K562 (cell line): ENCODE results near the gene SALL3.

ENCODE experiments used
- CTCF ChIP-seq, 3 experiments: IDR thresholded peaks in 2 of 3; conservative IDR thresholded peaks in 1 of 3; 2 replicates each; pipeline ENCODE4 v1.5.1; 2011 to 2012; ENCODE audit warnings: low read length in 3 of 3, mild to moderate bottlenecking in 3 of 3, control low read depth in 2 of 3, improper control_type of control experiment in 1 of 3, inconsistent platforms in 1 of 3, low read depth in 1 of 3, mixed read lengths in 1 of 3, moderate library complexity in 1 of 3; ENCODE audit not compliant: insufficient read depth in 2 of 3
- RAD21 ChIP-seq, 2 experiments: fragments of 250-450 bp in 1 of 2; fragments of 450-650 bp in 1 of 2; sonication (Bioruptor Pico) in 1 of 2; formaldehyde crosslinking in 1 of 2; IDR thresholded peaks in 1 of 2; conservative IDR thresholded peaks in 1 of 2; 2 replicates each; pipeline versions ENCODE4 v1.4.0 to v1.8.0; 2020 to 2022; ENCODE audit warnings: mild to moderate bottlenecking in 2 of 2, moderate library complexity in 1 of 2
- RBM39 ChIP-seq: fragments of 200-400 bp; formaldehyde crosslinking; optimal IDR thresholded peaks from 2 replicates; pipeline ENCODE3; 2018; ENCODE audit warnings: low read depth, low read length

GRCh38 chr18:78994977-78995582 lies 15.5 kb downstream of the SALL3 start:
- no peak for TF ChIP-seq RAD21 (CRISPR knock-in tag; conservative IDR thresholded peaks at IDR 0.05 in 1 of 2, IDR thresholded peaks at IDR 0.05 in 1 of 2)
- TF ChIP-seq RBM39, result no peak
- no peak for TF ChIP-seq CTCF (IDR thresholded peaks at IDR 0.05 in 2 of 3, conservative IDR thresholded peaks at IDR 0.05 in 1 of 3; ENCODE audit: insufficient read depth in 2 of 3, low read depth in 1 of 3, low read length in 3 of 3)
